Measurements from ENCODE around the gene IL7R.
A peak's percentile ranks its signal among the peaks of the same experiment; 100 is the strongest.
"Not testable (repeated sequence)": the region's sequence is repeated elsewhere in the genome, so short reads cannot be mapped to it uniquely, and the experiment has no call there.

The IL7R gene

DNA sequence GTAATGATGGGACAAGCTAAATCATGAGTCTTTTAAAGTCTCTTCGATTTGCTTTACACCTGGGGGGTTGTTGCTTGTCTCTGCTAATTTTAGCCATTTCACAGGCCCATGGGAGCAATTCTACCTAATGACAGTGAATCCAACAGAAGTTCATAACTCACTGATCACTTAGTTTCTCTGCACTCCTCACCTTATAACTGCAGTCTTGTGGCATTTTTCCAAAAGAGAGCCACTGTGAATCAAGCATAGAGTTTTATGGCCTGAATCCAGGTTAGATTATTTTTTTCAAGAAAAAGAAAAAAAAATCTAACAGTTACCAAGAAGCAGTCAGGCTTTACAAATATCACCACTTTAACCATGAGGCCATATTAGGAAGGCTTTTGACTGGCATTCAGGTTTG lies 1.5 kb upstream of the IL7R start:
- TF ChIP-seq, protein P1, sequence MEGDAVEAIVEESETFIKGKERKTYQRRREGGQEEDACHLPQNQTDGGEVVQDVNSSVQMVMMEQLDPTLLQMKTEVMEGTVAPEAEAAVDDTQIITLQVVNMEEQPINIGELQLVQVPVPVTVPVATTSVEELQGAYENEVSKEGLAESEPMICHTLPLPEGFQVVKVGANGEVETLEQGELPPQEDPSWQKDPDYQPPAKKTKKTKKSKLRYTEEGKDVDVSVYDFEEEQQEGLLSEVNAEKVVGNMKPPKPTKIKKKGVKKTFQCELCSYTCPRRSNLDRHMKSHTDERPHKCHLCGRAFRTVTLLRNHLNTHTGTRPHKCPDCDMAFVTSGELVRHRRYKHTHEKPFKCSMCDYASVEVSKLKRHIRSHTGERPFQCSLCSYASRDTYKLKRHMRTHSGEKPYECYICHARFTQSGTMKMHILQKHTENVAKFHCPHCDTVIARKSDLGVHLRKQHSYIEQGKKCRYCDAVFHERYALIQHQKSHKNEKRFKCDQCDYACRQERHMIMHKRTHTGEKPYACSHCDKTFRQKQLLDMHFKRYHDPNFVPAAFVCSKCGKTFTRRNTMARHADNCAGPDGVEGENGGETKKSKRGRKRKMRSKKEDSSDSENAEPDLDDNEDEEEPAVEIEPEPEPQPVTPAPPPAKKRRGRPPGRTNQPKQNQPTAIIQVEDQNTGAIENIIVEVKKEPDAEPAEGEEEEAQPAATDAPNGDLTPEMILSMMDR (conservative IDR thresholded peaks at IDR 0.05; ENCODE audit: control insufficient read depth, insufficient read depth, low read depth, low read length) = no peak
- DNase-seq (ENCODE audit: low read depth) = no peak
- H3K4me3 ChIP-seq (ENCODE audit: control insufficient read depth, low read depth, low read length) = no peak overlapping the region

DNA sequence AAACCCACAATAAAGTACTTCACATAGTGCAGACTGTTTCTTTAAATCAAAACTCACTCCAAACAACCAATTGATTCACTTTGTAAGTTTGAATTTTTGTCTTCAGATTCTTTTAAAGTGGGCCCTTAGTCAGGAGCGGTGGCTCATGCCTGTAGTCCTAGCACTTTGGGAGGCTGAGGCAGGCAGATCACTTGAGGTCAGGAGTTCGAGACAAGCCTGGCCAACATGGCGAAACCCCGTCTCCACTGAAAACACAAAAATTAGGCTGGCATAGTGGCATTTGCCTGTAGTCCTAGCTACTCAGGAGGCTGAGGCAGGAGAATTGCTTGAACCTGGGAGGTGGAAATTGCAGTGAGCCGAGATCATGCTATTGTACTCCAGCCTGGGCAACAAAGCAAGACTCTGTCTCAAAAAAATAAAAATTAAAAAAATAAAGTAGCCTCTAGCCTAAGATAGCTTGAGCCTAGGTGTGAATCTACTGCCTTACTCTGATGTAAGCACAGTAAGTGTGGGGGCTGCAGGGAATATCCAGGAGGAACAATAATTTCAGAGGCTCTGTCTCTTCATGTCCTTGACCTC lies 416 bp upstream of the IL7R start:
- DNase-seq (ENCODE audit: low read depth); H3K4me3 ChIP-seq (ENCODE audit: control insufficient read depth, low read depth, low read length): not testable (repeated sequence)

DNA sequence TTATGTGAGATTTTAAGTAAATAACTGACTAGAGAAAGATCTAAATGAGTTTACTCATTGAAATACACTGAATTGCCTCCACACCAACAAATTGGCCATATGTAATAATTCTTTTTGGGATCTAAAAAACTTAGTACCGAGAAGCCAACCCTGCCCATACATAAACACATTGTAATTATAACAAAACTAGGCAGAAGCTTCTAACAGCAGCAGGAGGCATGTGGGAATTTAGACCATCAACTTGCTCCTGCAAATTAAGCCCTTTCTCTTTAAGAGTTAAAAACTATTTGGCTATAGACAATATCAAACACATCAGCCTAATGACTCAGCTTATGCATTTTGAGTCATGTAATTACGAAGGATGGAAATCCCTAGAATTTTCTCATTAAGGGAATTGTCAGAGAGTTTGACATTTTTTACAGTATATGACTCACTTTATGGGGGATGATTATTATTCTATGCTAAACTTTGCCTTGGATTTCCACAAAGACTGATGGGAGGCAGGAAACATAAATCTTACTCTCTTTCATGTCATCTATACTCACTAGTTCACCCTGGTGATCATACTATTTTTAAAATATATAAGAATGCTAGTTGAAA lies 1.0 kb downstream of the IL7R start:
- DNase-seq (ENCODE audit: low read depth) = peak; percentile 92
- no peak overlapping the region for H3K4me3 ChIP-seq (ENCODE audit: control insufficient read depth, low read depth, low read length)
- TF ChIP-seq, protein P1 (conservative IDR thresholded peaks at IDR 0.05; ENCODE audit: control insufficient read depth, insufficient read depth, low read depth, low read length) = no peak

DNA sequence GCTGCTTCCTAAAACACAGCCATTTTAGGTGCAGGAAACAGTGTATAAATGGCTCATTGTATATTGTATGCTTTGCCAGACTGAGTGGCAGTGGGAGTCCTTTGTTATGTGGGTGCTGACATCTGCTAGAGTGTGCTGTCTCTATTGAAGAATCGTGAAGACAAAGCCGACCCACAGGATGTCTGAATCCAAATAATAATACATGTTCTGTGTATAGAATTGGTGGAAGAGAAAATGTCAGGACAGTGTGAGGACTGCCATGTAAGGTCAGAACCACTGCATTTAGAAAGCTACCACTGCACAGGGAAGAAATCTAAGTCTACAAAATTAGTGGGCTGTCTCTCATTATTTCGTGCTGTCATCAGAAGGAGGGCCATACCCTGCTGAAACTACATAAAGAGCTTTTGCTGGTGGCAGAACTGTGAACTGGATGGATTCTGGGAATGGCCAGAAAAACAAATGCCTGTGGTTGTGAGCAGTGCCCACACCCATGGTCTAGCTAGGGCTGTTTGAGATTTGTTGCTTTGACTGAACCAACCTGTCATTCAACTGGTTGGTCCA lies 2.5 kb downstream of the IL7R start:
- DNase-seq (ENCODE audit: low read depth) = no peak
- no peak overlapping the region for H3K4me3 ChIP-seq (ENCODE audit: control insufficient read depth, low read depth, low read length)
- TF ChIP-seq, protein P1 (conservative IDR thresholded peaks at IDR 0.05; ENCODE audit: control insufficient read depth, insufficient read depth, low read depth, low read length) = no peak

DNA sequence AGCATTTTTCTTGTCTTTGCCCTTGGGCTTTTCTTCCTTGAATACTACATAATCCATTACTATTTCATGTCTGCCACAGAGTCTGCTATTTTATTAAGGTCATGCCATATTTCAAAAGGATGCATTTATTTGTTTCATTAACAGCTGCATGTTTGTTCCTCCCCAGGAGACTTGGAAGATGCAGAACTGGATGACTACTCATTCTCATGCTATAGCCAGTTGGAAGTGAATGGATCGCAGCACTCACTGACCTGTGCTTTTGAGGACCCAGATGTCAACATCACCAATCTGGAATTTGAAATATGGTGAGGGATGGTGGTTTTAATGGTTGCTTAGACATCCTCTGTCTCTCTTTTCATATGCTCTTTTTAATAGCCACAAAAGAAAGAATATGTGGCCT lies 4.0 kb downstream of the IL7R start:
- DNase-seq (ENCODE audit: low read depth) = peak; percentile 55
- no peak overlapping the region for H3K4me3 ChIP-seq (ENCODE audit: control insufficient read depth, low read depth, low read length)
- TF ChIP-seq, protein P1 (conservative IDR thresholded peaks at IDR 0.05; ENCODE audit: control insufficient read depth, insufficient read depth, low read depth, low read length) = no peak

DNA sequence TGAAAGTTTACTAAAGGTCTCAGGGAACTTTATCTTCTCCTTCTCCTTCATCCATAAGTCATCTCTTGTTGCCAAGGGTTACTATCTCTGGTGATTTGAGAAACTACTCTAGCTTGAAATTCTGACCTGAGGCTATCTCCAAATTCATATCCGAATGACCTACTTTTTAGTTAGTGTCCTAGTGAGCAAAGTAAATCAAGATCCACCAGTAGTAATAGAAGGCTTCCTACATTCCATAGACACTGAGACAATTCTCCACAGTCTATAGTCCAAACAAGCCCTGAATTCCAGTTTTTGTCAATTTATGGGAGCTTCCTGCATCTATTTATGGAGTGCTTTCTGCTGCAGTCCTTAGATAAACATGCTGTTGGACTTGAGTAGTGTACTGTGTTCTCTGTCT lies 5.0 kb downstream of the IL7R start:
- DNase-seq (ENCODE audit: low read depth) = no peak

DNA sequence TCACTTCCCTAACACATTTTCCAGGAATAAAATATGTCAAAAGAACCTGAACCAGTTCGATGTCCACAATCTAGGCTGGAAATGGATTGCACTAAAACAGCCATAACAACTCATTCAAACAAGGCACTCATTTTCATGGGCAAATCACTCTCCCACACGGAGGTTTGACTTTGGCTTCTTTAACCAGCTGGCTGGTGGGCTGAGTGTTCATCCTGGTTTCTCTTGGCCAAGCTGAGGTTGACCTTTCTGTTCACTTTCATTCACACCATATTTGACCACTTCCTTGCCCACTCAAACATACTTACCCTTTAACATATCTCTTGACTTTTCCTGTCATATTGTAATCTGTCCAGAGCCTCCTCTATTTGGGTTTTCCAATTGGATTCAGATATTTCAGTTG lies 5.4 kb downstream of the IL7R start:
- no peak for DNase-seq (ENCODE audit: low read depth)
- H3K4me3 ChIP-seq (ENCODE audit: control insufficient read depth, low read depth, low read length) = no peak overlapping the region
- TF ChIP-seq, protein P1 (conservative IDR thresholded peaks at IDR 0.05; ENCODE audit: control insufficient read depth, insufficient read depth, low read depth, low read length) = no peak

More for the DNA sequence above, 5.0 kb downstream of the IL7R start:
- TF ChIP-seq, protein P1 (conservative IDR thresholded peaks at IDR 0.05; ENCODE audit: control insufficient read depth, insufficient read depth, low read depth, low read length) = no peak
- no peak overlapping the region for H3K4me3 ChIP-seq (ENCODE audit: control insufficient read depth, low read depth, low read length)
